HCT116 (cell line): ENCODE measurements around the gene TLE3.

Source experiments
- EGR1 ChIP-seq: IDR thresholded peaks from 2 replicates; pipeline ENCODE4 v1.6.1; 2012; ENCODE audit warnings: low read depth
- EZH2 ChIP-seq: fragments of 200-600 bp; sonication (generic); IDR thresholded peaks from 2 replicates; pipeline ENCODE4 v1.6.1; 2017; ENCODE audit warnings: antibody characterized with exemption, mixed run types
- EZH2phosphoT487 ChIP-seq: fragments of 200-600 bp; IDR thresholded peaks from 2 replicates; pipeline ENCODE4 v1.6.1; 2018; ENCODE audit warnings: antibody characterized with exemption, borderline replicate concordance
- FOSL1 ChIP-seq: IDR thresholded peaks from 2 replicates; pipeline ENCODE4 v1.6.1; 2012; ENCODE audit warnings: low read depth
- POLR2AphosphoS5 ChIP-seq: IDR thresholded peaks from 2 replicates; pipeline ENCODE4 v1.6.1; 2011; ENCODE audit warnings: mild to moderate bottlenecking, low read depth, low read length, moderate library complexity
- RAD21 ChIP-seq: IDR thresholded peaks from 2 replicates; pipeline ENCODE4 v1.6.1; 2012; ENCODE audit warnings: low read depth, mild to moderate bottlenecking
- SIN3A ChIP-seq: IDR thresholded peaks from 2 replicates; pipeline ENCODE4 v1.6.1; 2012; ENCODE audit warnings: low read depth
- ZFX ChIP-seq: fragments of 450-650 bp; IDR thresholded peaks from 2 replicates; pipeline ENCODE4 v1.6.1; 2017
- ZNF274 ChIP-seq: fragments of 200-500 bp; sonication (Bioruptor generic); IDR thresholded peaks from 2 replicates; pipeline ENCODE4 v1.6.1; 2014; ENCODE audit warnings: mild to moderate bottlenecking, low read depth, low read length, inconsistent platforms
- TF ChIP-seq, protein P1 (sequence below), 3 experiments: fragments of 200-600 bp in 1 of 3; sonication (generic) in 1 of 3; IDR thresholded peaks in 2 of 3; conservative IDR thresholded peaks in 1 of 3; 2 replicates each; pipeline ENCODE4 v1.5.1; 2012 to 2017; ENCODE audit warnings: low read depth in 2 of 3, low read length in 2 of 3, antibody characterized with exemption in 1 of 3, borderline replicate concordance in 1 of 3, control low read depth in 1 of 3, mild to moderate bottlenecking in 1 of 3, mixed read lengths in 1 of 3, mixed run types in 1 of 3, moderate library complexity in 1 of 3; ENCODE audit not compliant: insufficient read depth in 1 of 3
- TF ChIP-seq, protein P2 (sequence below): IDR thresholded peaks from 2 replicates; pipeline ENCODE4 v1.6.1; 2012
- TF ChIP-seq, protein P3 (sequence below): IDR thresholded peaks from 2 replicates; pipeline ENCODE4 v1.6.1; 2012; ENCODE audit warnings: low read depth
- TF ChIP-seq, protein P4 (sequence below): IDR thresholded peaks from 2 replicates; pipeline ENCODE4 v1.6.1; 2012

DNA sequence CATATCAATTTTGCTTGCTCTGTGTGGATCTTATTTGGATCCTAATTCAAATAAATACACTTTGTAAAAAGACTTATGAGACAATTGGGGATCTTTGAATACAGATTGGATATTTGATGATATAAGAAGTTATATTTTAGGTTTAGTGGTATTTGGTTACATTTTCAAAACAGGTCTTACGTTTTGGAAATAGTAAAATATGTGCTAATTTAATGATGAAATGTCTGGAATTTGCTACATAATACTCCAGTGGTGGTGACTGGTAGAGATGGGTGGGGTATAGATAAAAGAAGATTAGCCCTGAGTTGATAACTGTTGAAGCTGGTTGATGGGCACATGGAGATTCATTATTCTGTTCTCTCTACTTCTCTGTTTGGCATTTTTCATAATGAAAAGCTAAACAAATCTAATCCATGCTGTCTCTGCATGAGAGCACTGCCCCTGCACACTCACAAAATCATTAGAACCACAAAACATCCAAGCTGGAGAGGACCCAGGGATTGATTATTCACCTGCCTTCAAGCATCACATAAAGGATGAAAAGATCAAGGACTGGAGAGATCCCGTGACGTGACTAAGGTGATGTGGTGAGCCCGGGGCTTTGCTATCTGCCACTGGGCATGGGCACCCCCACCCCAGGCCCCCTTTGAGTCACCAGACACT, 58.9 kb downstream of the TLE3 start:
- TF ChIP-seq, protein P1, sequence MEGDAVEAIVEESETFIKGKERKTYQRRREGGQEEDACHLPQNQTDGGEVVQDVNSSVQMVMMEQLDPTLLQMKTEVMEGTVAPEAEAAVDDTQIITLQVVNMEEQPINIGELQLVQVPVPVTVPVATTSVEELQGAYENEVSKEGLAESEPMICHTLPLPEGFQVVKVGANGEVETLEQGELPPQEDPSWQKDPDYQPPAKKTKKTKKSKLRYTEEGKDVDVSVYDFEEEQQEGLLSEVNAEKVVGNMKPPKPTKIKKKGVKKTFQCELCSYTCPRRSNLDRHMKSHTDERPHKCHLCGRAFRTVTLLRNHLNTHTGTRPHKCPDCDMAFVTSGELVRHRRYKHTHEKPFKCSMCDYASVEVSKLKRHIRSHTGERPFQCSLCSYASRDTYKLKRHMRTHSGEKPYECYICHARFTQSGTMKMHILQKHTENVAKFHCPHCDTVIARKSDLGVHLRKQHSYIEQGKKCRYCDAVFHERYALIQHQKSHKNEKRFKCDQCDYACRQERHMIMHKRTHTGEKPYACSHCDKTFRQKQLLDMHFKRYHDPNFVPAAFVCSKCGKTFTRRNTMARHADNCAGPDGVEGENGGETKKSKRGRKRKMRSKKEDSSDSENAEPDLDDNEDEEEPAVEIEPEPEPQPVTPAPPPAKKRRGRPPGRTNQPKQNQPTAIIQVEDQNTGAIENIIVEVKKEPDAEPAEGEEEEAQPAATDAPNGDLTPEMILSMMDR (IDR thresholded peaks at IDR 0.05 in 2 of 3, conservative IDR thresholded peaks at IDR 0.05 in 1 of 3; ENCODE audit: borderline replicate concordance in 1 of 3, insufficient read depth in 1 of 3, low read depth in 2 of 3, low read length in 2 of 3): no peak
- TF ChIP-seq POLR2AphosphoS5: no peak
- no peak for TF ChIP-seq RAD21
- no peak for TF ChIP-seq ZFX
- TF ChIP-seq, protein P2, sequence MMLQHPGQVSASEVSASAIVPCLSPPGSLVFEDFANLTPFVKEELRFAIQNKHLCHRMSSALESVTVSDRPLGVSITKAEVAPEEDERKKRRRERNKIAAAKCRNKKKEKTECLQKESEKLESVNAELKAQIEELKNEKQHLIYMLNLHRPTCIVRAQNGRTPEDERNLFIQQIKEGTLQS: no peak
- no peak for TF ChIP-seq FOSL1
- TF ChIP-seq, protein P3, sequence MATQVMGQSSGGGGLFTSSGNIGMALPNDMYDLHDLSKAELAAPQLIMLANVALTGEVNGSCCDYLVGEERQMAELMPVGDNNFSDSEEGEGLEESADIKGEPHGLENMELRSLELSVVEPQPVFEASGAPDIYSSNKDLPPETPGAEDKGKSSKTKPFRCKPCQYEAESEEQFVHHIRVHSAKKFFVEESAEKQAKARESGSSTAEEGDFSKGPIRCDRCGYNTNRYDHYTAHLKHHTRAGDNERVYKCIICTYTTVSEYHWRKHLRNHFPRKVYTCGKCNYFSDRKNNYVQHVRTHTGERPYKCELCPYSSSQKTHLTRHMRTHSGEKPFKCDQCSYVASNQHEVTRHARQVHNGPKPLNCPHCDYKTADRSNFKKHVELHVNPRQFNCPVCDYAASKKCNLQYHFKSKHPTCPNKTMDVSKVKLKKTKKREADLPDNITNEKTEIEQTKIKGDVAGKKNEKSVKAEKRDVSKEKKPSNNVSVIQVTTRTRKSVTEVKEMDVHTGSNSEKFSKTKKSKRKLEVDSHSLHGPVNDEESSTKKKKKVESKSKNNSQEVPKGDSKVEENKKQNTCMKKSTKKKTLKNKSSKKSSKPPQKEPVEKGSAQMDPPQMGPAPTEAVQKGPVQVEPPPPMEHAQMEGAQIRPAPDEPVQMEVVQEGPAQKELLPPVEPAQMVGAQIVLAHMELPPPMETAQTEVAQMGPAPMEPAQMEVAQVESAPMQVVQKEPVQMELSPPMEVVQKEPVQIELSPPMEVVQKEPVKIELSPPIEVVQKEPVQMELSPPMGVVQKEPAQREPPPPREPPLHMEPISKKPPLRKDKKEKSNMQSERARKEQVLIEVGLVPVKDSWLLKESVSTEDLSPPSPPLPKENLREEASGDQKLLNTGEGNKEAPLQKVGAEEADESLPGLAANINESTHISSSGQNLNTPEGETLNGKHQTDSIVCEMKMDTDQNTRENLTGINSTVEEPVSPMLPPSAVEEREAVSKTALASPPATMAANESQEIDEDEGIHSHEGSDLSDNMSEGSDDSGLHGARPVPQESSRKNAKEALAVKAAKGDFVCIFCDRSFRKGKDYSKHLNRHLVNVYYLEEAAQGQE: no peak
- TF ChIP-seq SIN3A: no peak
- TF ChIP-seq EZH2: no peak
- TF ChIP-seq, protein P4, sequence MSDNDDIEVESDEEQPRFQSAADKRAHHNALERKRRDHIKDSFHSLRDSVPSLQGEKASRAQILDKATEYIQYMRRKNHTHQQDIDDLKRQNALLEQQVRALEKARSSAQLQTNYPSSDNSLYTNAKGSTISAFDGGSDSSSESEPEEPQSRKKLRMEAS: no peak
- TF ChIP-seq ZNF274: no peak
- TF ChIP-seq EGR1: no peak
- no peak for TF ChIP-seq EZH2phosphoT487
